GM12878 (cell line): ENCODE measurements around the gene ATP13A5. TPM values are rescaled to one million over a fixed set of nuclear protein-coding genes. Genes with fewer than 3 reads are reported as not detected.

Experiments used
- ATAC-seq: fragments of 200-7000 bp; cut with Tn5 transposase; 3 replicates; pipeline ENCODE4 v1.9.1; 2020; ENCODE audit warnings: mild to moderate bottlenecking, moderate library complexity
- BruUV-seq: library from RNA; stranded (reverse); fragments of 400-500 nt; replicated peaks from 2 replicates; lab custom pipeline; 2021; lab: Mats Ljungman, UMichigan
- CTCF ChIA-PET: fragments of 300-600 bp; sonication (Branson Sonifier 250); formaldehyde crosslinking; extraction: SDS; loops from one replicate; lab custom pipeline; 2021; ENCODE audit warnings: inconsistent platforms; lab: Yijun Ruan, JAX
- POLR2A ChIA-PET: fragments of 350-600 bp; formaldehyde crosslinking; extraction: SDS; loops from one replicate; lab custom pipeline; 2021; ENCODE audit warnings: inconsistent platforms; lab: Charles Lee
- RAD21 ChIA-PET: fragments of 300-600 bp; sonication (Branson Sonifier 250); formaldehyde crosslinking; loops from one replicate; lab custom pipeline; 2023; ENCODE audit warnings: antibody characterized with exemption; ENCODE audit not compliant: unreplicated experiment; lab: Charles Lee
- SMC1A ChIA-PET: fragments of 300-600 bp; sonication (Branson Sonifier 250); formaldehyde crosslinking; loops from one replicate; lab custom pipeline; 2023; ENCODE audit not compliant: unreplicated experiment, uncharacterized antibody; lab: Charles Lee
- DNase-seq: peaks from one replicate; pipeline ENCODE4 v3.0.0-alpha.2; 2011; ENCODE audit warnings: low read depth, low spot score
- FAIRE-seq: peaks from 3 replicates; lab custom pipeline; 2011; peaks lifted over from hg19 to GRCh38; lab: Jason Lieb, UNC
- H2AFZ ChIP-seq: 2 replicates; pipeline ENCODE4 v1.6.0; 2011; ENCODE audit warnings: low read depth, low read length, control low read depth; ENCODE audit not compliant: control insufficient read depth
- H3K27ac ChIP-seq: 2 replicates; pipeline ENCODE4 v1.5.1; 2011; ENCODE audit warnings: control low read depth; ENCODE audit not compliant: control insufficient read depth, insufficient read depth
- H3K27me3 ChIP-seq, 2 experiments: replicated peaks in 1 of 2; 2 replicates each; pipeline versions ENCODE4 v1.6.0 to v1.6.1; 2011; ENCODE audit warnings: low read length in 1 of 2; ENCODE audit not compliant: control insufficient read depth in 2 of 2, insufficient read depth in 2 of 2
- H3K36me3 ChIP-seq, 2 experiments: 2 replicates each; pipeline ENCODE4 v1.5.1; 2011; ENCODE audit warnings: low read length in 1 of 2; ENCODE audit not compliant: control insufficient read depth in 2 of 2, insufficient read depth in 2 of 2
- H3K4me1 ChIP-seq: 2 replicates; pipeline ENCODE4 v1.6.1; 2011; ENCODE audit warnings: mild to moderate bottlenecking, low read length, moderate library complexity, mixed read lengths; ENCODE audit not compliant: control insufficient read depth, insufficient read depth
- H3K4me2 ChIP-seq: 2 replicates; pipeline ENCODE4 v1.6.0; 2011; ENCODE audit warnings: control low read depth; ENCODE audit not compliant: control insufficient read depth, insufficient read depth
- H3K4me3 ChIP-seq: fragments of 200-600 bp; sonication (generic); 2 replicates; pipeline ENCODE4 v1.5.1; 2016
- H3K79me2 ChIP-seq: 2 replicates; pipeline ENCODE4 v1.6.0; 2011; ENCODE audit warnings: low read length; ENCODE audit not compliant: control insufficient read depth, insufficient read depth
- H3K9ac ChIP-seq: 2 replicates; pipeline ENCODE4 v1.8.0; 2011; ENCODE audit warnings: low read length, control low read depth, mixed read lengths; ENCODE audit not compliant: control insufficient read depth, insufficient read depth
- H3K9me3 ChIP-seq: replicated peaks from 3 replicates; pipeline ENCODE4 v1.5.1; 2011; ENCODE audit warnings: mild to moderate bottlenecking, low read length; ENCODE audit not compliant: control insufficient read depth, insufficient read depth
- H4K20me1 ChIP-seq: 2 replicates; pipeline ENCODE4 v1.6.0; 2011; ENCODE audit not compliant: control insufficient read depth, insufficient read depth
- BHLHE40 ChIP-seq, 2 experiments: fragments of 450-650 bp in 1 of 2; IDR thresholded peaks; 2 replicates each; pipeline ENCODE4 v1.6.1; 2011 to 2017; ENCODE audit warnings: low read depth in 2 of 2, borderline replicate concordance in 1 of 2, improper control_type of control experiment in 1 of 2, low read length in 1 of 2, mild to moderate bottlenecking in 1 of 2
- ELK1 ChIP-seq: IDR thresholded peaks from 2 replicates; pipeline ENCODE4 v1.6.1; 2012; ENCODE audit warnings: low read depth, low read length, improper control_type of control experiment
- KDM1A ChIP-seq: fragments of 200-600 bp; sonication (generic); IDR thresholded peaks from 2 replicates; pipeline ENCODE4 v1.6.1; 2016; ENCODE audit warnings: borderline replicate concordance
- MLLT1 ChIP-seq: fragments of 450-650 bp; IDR thresholded peaks from 2 replicates; pipeline ENCODE4 v1.6.1; 2016; ENCODE audit warnings: mild to moderate bottlenecking
- NR2F1 ChIP-seq: fragments of 450-650 bp; conservative IDR thresholded peaks from 2 replicates; pipeline ENCODE4 v1.6.1; 2017; ENCODE audit warnings: mild to moderate bottlenecking
- NRF1 ChIP-seq: conservative IDR thresholded peaks from 2 replicates; pipeline ENCODE4 v1.6.1; 2011; ENCODE audit warnings: mild to moderate bottlenecking, low read depth, low read length, improper control_type of control experiment
- POLR2AphosphoS2 ChIP-seq: IDR thresholded peaks from 2 replicates; pipeline ENCODE4 v1.6.1; 2011; ENCODE audit warnings: low read depth, mild to moderate bottlenecking, low read length, improper control_type of control experiment, moderate library complexity
- RCOR1 ChIP-seq: conservative IDR thresholded peaks from 2 replicates; pipeline ENCODE4 v1.6.1; 2012; ENCODE audit warnings: low read depth, low read length, improper control_type of control experiment
- TCF12 ChIP-seq: IDR thresholded peaks from 2 replicates; pipeline ENCODE4 v1.6.1; 2011; ENCODE audit warnings: low read depth, mild to moderate bottlenecking, low read length
- YY1 ChIP-seq: IDR thresholded peaks from 2 replicates; pipeline ENCODE4 v1.6.1; 2011; ENCODE audit warnings: low read depth, mild to moderate bottlenecking, low read length
- ZNF24 ChIP-seq: fragments of 450-650 bp; IDR thresholded peaks from 2 replicates; pipeline ENCODE4 v1.6.1; 2017; ENCODE audit warnings: antibody characterized with exemption, mild to moderate bottlenecking
- WGBS: methylation state at CpG from one replicate; pipeline ENCODE4 v1.1.6; 2016; ENCODE audit warnings: low lambda C conversion rate; ENCODE audit not compliant: insufficient replicate concordance, insufficient coverage; ENCODE audit errors: missing lambda C conversion rate; 5-methylcytosine and 5-hydroxymethylcytosine counted together
- in situ Hi-C: fragments of 300-500 bp; cut with MboI; formaldehyde crosslinking; loops from 9 replicates; pipeline ENCODE4 v1.14.3; 2018; ENCODE audit warnings: mixed read lengths
- intact Hi-C: fragments of 100-400 bp; cut with micrococcal nuclease; formaldehyde crosslinking; loops from one replicate; pipeline ENCODE4 v1.14.2; 2022; ENCODE audit not compliant: unreplicated experiment
- polyA plus RNA-seq, 11 experiments: library from polyadenylated mRNA; depleted of rRNA in 4 of 11; unstranded in 6 of 11; stranded (reverse) in 5 of 11; fragments of >200 nt; fragmentation: Nextera tagmentation in 4 of 11; fragmentation: Illumina TruSeq in 1 of 11; extraction: Ambion mirVana in 4 of 11; extraction: Trizol in 1 of 11; gene quantifications; 1 replicate in 1 of 11; 2 replicates in 10 of 11; pipeline versions ENCODE4 v1.2.1 to v1.2.3, GENCODE V29; 2011 to 2016; ENCODE audit warnings: inconsistent platforms in 2 of 11, missing spikeins in 2 of 11, low read depth in 1 of 11
- total RNA-seq, 4 experiments: library from RNA; depleted of rRNA in 3 of 4; stranded (reverse); fragments of >200 nt in 3 of 4; fragmentation: Illumina TruSeq in 1 of 4; extraction: Trizol in 1 of 4; gene quantifications; 2 replicates each; pipeline versions ENCODE4 v1.2.1 to v1.2.3, GENCODE V29; 2013 to 2021

Gene ATP13A5
- total and polyA plus RNA-seq, 10 of the 15 experiments (the other 5 are each of a cell fraction or from before 2014, with no cell fraction given), result not detected

GRCh38 chr3:193305356-193305755, 73.2 kb downstream of the ATP13A5 start:
- CTCF ChIA-PET, result no interaction called here
- BruUV-seq, result no TSS peak
- in situ Hi-C loops, result no loop called here
- intact Hi-C loops, result no loop called here
- H3K79me2 ChIP-seq, result no peaks in the 10 kb centered on the region
- ATAC-seq, result no peak
- TF ChIP-seq KDM1A (no peak), RCOR1 (no peak), ELK1 (no peak), TCF12 (no peak), BHLHE40 (IDR thresholded peaks at IDR 0.05; ENCODE audit: borderline replicate concordance in 1 of 2, low read depth in 2 of 2, low read length in 1 of 2) (no peak), YY1 (no peak), NR2F1 (no peak), POLR2AphosphoS2 (no peak), NRF1 (no peak), ZNF24 (no peak), MLLT1 (no peak)
- TF ChIP-seq, all 136 proteins: peak for 0
- Histone ChIP-seq H3K9me3 (no peaks in the 10 kb centered on the region), H3K9ac (no peak overlapping the region), H2AFZ (no peak overlapping the region), H3K36me3 (no peaks in the 10 kb centered on the region), H4K20me1 (no peaks in the 10 kb centered on the region), H3K4me2 (no peak overlapping the region), H3K4me1 (no peaks in the 10 kb centered on the region), H3K4me3 (no peak overlapping the region), H3K27me3 (no peaks in the 10 kb centered on the region), H3K27ac (no peak overlapping the region)
- DNase-seq (no peak), FAIRE-seq (no peak)
- 50% methylated on average over 1 of the region's 1 CpG for WGBS
- POLR2A ChIA-PET, result no interaction called here
- SMC1A ChIA-PET, result no interaction called here
- RAD21 ChIA-PET, result no interaction called here
